GM12874 (cell line): ENCODE results near the gene SVEP1.

Experiments used
- TF ChIP-seq, protein P1 (sequence below): IDR thresholded peaks from 2 replicates; pipeline ENCODE4 v1.5.1; 2011; ENCODE audit warnings: low read depth, mild to moderate bottlenecking, control low read depth, low read length, moderate library complexity; ENCODE audit not compliant: insufficient read depth

SVEP1 gene

DNA sequence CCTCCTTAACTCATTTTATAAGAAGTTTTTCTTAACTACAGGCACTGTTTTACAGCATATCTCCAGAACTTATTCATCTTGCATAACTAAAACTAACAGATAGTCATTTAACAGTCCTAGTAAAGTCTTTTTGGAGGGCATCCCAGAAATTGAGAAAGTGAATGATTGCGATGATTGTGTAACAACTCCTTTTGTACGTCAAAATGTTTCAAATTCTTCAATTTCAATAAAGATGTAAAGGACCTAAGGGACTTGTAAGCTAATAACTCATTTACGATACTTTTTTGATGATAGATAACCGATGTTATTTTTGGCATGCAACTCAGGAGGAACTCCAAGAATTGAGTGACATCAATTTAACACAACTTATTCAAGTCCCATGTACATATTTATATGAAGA is 42.7 kb downstream of the SVEP1 start:
- TF ChIP-seq, protein P1, sequence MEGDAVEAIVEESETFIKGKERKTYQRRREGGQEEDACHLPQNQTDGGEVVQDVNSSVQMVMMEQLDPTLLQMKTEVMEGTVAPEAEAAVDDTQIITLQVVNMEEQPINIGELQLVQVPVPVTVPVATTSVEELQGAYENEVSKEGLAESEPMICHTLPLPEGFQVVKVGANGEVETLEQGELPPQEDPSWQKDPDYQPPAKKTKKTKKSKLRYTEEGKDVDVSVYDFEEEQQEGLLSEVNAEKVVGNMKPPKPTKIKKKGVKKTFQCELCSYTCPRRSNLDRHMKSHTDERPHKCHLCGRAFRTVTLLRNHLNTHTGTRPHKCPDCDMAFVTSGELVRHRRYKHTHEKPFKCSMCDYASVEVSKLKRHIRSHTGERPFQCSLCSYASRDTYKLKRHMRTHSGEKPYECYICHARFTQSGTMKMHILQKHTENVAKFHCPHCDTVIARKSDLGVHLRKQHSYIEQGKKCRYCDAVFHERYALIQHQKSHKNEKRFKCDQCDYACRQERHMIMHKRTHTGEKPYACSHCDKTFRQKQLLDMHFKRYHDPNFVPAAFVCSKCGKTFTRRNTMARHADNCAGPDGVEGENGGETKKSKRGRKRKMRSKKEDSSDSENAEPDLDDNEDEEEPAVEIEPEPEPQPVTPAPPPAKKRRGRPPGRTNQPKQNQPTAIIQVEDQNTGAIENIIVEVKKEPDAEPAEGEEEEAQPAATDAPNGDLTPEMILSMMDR = no peak

DNA sequence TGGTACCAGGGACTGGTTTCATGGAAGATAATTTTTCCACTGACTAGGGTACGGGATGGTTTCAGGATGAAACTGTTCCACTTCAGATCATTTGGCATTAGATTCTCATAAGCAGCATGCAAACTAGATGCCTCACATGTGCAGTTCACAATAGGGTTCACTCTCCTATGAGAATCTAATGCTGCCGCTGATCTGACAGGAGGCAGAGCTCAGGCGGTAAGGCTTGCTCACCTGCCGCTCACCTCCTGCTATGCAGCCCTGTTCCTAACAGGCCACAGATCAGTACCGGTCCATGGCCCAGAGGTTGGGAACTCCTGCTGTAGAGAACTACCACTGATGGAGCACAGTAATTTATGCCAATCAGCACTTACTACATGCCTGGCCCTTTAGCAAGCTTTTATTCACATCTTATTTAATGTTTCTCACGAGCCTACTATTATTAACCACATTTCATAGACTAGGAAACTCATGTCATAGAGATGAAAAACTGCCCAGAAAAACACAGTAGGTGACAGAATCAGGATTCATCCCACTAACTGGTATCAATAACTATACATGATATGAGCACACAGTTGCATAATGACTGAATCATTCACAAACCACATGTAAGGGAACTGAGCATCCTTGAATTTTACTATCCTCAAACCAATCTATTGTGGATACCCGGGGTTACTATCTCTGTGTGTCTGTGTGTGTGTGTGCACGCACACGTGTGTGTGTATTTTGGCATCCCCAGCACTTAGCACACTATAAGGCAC is 46.5 kb downstream of the SVEP1 start:
- TF ChIP-seq, protein P1 = no peak

DNA sequence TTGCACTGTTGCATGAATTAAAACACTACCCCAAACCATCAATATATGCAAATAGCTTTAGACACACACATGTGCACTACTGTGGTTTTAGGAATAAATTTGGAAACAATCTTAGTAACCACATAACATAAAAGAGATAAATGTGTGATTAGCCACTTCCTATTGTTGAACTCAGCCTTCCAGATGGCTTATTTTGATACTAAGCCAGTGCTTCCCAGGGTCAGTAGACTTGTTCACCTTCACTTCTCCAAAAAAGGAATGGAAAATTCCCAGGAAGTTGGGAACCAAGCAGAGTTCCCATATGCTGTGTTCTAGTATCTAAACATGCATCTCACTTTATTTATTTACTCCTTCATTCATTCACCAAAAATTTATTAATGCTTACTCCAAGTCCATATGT is 47.8 kb downstream of the SVEP1 start:
- TF ChIP-seq, protein P1 = no peak

DNA sequence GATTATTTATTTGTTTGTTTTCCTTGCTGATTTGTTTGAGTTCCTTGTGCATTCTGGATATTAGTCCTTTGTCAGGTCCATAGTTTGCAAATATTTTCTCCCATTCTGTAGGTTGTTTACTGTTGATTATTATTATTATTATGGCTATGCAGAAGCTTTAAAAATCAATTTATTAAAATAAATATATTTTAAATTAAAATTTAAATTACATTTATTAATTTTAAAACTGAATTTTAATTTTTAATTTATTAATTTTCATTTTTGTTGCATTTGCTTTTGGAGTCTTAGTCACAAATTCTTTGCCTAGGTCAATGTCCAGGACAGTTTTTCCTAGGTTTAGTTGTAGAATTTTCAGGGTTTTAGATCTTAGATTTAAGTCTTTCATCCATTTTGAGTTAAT is 50.9 kb downstream of the SVEP1 start:
- TF ChIP-seq, protein P1 = no peak

DNA sequence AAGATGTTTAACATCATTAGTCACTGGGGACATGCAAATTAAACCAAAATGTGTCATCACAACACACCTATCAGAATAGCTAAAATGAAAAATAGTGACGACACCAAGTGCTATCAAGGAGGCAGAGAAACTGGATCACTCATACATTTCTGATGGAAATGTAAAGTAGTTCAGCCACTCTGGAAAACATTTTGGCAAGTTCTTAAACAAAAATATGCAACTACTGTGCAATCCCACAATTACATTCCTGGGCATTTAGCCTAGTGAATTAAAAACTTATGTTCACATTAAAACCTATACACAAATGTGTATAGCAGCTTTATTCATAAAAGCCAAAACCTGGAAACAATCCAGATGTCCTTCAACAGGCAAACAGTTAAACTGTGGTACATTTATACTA is 53.1 kb downstream of the SVEP1 start:
- TF ChIP-seq, protein P1 = no peak

DNA sequence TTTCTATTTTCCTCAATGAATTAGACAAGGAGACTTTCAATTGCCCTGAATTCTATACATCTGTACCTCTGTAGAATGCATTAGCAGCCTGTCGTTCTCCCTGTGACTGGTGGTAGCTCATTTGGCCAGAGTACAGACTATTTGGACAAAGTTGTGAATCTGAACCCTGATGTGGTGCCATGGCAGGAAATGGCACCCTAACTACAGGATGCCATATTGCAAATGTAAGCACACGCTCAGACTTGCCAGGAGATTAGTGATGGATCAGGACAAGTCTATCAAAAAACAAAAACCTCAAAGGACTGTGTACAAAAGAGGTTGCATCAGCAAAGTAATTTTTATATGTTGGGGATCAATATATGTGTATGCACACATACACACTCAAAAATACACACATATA is 58.3 kb downstream of the SVEP1 start:
- TF ChIP-seq, protein P1 = no peak

DNA sequence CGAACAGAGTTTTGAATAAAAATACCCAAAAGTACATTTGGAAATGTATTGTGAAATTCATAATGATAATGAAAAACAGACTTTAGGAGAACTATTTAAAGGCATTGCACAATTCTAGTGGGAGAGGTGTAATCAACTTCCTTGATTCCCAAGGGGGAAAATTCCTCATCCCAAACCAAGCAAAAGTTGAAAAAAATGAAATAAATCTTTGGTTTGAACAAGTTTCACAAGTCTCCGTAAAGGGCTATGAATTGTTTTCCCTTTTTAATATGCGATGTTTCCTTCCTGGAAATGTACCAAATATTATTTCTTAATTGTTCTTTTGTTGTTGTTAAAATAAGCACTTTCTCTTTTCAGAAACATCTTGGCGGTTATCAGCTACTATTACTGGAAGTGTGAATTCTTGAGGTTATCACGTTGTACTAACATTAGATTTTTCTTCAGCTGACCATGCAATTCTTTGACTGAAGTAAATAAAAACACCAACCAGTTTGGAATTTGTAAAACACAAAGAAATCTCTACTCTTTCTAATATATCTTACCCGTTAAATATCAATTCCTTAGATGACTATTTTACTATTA is 59.3 kb downstream of the SVEP1 start:
- TF ChIP-seq, protein P1 = no peak
